Astrocyte (in vitro differentiated cells and primary cell): ENCODE measurements around the gene PNMA8A. TPM values are rescaled to one million over a fixed set of nuclear protein-coding genes. Genes with fewer than 3 reads are reported as not detected.

ENCODE experiments used
- DNase-seq: peaks from one replicate; pipeline ENCODE4 v3.0.0-alpha.2; 2010; ENCODE audit warnings: low read depth
- FAIRE-seq: peaks from 2 replicates; lab custom pipeline; 2011; peaks lifted over from hg19 to GRCh38; lab: Jason Lieb, UNC
- H2AFZ ChIP-seq: 2 replicates; pipeline ENCODE4 v1.6.0; 2012; ENCODE audit warnings: low read depth, low read length, inconsistent platforms
- H3K27ac ChIP-seq: 2 replicates; pipeline ENCODE4 v1.5.1; 2011; ENCODE audit warnings: low read depth, low read length, inconsistent platforms
- H3K27me3 ChIP-seq: 2 replicates; pipeline ENCODE4 v1.6.0; 2011; ENCODE audit warnings: low read length, inconsistent platforms; ENCODE audit not compliant: insufficient read depth
- H3K36me3 ChIP-seq: 2 replicates; pipeline ENCODE4 v1.5.1; 2011; ENCODE audit warnings: low read length, inconsistent platforms; ENCODE audit not compliant: insufficient read depth
- H3K4me1 ChIP-seq: 2 replicates; pipeline ENCODE4 v1.5.1; 2011; ENCODE audit warnings: low read length, inconsistent platforms; ENCODE audit not compliant: insufficient read depth
- H3K4me2 ChIP-seq: 2 replicates; pipeline ENCODE4 v1.6.0; 2012; ENCODE audit warnings: low read length, inconsistent platforms
- H3K4me3 ChIP-seq: 2 replicates; pipeline ENCODE4 v1.5.1; 2011; ENCODE audit warnings: low read depth, mild to moderate bottlenecking, low read length, inconsistent platforms; ENCODE audit not compliant: insufficient read depth
- H3K79me2 ChIP-seq: 2 replicates; pipeline ENCODE4 v1.6.0; 2012; ENCODE audit warnings: mild to moderate bottlenecking, low read length, inconsistent platforms; ENCODE audit not compliant: insufficient read depth
- H3K9ac ChIP-seq: 2 replicates; pipeline ENCODE4 v1.6.0; 2012; ENCODE audit warnings: mild to moderate bottlenecking, low read length, inconsistent platforms
- H3K9me3 ChIP-seq: 2 replicates; pipeline ENCODE4 v1.5.1; 2012; ENCODE audit warnings: low read depth, mild to moderate bottlenecking, low read length, inconsistent platforms; ENCODE audit not compliant: insufficient read depth
- H4K20me1 ChIP-seq: 2 replicates; pipeline ENCODE4 v1.6.0; 2012; ENCODE audit warnings: low read length, inconsistent platforms; ENCODE audit not compliant: insufficient read depth
- H3K27ac Mint-ChIP-seq: one replicate; pipeline ENCODE4 v1.8.0; 2021; ENCODE audit warnings: mild to moderate bottlenecking, mixed read lengths; ENCODE audit not compliant: unreplicated experiment
- H3K27me3 Mint-ChIP-seq: one replicate; pipeline ENCODE4 v1.8.0; 2021; ENCODE audit warnings: low read depth, mixed read lengths; ENCODE audit not compliant: unreplicated experiment
- H3K36me3 Mint-ChIP-seq: one replicate; pipeline ENCODE4 v1.8.0; 2021; ENCODE audit warnings: low read depth, mixed read lengths; ENCODE audit not compliant: unreplicated experiment
- H3K4me1 Mint-ChIP-seq: one replicate; pipeline ENCODE4 v1.8.0; 2021; ENCODE audit warnings: low read depth, mixed read lengths; ENCODE audit not compliant: unreplicated experiment
- H3K4me3 Mint-ChIP-seq: one replicate; pipeline ENCODE4 v1.8.0; 2021; ENCODE audit warnings: mild to moderate bottlenecking, moderate library complexity, mixed read lengths; ENCODE audit not compliant: unreplicated experiment
- H3K9me3 Mint-ChIP-seq: one replicate; pipeline ENCODE4 v1.8.0; 2021; ENCODE audit warnings: mild to moderate bottlenecking, mixed read lengths; ENCODE audit not compliant: unreplicated experiment
- EZH2 ChIP-seq: IDR thresholded peaks from 2 replicates; pipeline ENCODE4 v1.6.1; 2012; ENCODE audit warnings: mild to moderate bottlenecking, low read length, inconsistent platforms; ENCODE audit not compliant: insufficient read depth
- total RNA-seq: library from RNA; stranded (reverse); gene quantifications from 2 replicates; pipeline ENCODE4 v1.2.1, GENCODE V29; 2021
- TF ChIP-seq, protein P1 (sequence below): IDR thresholded peaks from 2 replicates; pipeline ENCODE4 v1.5.1; 2011; ENCODE audit warnings: low read depth, mild to moderate bottlenecking, inconsistent platforms, low read length, moderate library complexity; ENCODE audit not compliant: insufficient read depth

The PNMA8A gene
- total RNA-seq, 1 donor from 2014 or later, result 12.1 TPM

DNA sequence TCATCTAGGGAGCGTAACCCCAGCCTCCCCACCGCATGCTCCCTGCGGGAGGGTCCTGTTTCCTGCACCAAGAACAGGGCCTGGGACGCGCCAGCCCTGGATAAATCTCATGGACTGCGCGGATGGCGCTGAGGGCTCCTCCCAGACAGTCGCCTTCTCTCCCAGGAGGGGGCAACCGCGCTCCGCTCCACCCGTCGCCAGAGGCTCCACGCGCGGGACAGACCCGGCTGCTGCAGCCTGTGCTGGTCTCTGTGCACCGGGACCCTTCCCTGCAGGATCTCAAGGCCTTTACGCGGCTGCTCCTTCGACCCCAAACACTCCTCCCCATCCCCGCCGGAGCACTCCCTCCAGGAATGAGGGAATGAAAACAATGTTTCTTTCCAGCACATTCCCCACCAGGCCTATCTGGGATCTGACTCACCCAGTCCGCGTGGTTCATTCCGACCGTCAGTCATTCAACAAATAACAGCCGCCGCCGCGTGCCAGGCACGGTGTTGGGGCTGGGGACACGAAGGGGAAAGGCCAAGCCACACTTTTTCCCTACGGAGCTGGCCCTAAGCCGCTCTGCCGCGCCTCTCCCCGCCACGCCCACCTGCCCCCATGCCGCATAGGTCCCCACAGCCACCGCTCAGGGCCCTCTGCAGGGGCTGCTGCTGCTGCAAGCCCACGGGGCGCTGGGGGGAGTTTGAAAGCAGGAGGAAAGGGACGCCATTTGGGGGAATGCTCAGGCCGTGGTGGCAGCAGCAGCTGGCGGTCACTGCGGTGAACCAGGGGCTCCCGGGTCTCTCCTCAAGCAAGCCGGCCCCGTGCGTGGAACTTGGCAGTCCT is 18.3 kb upstream of the PNMA8A start:
- H3K79me2 ChIP-seq, result no peaks in the 10 kb centered on the region
- H3K36me3 Mint-ChIP-seq, result no peaks in the 10 kb centered on the region
- H3K4me3 ChIP-seq, result no peak overlapping the region
- peaks cover 33% of the 10 kb centered on the region for H3K27me3 ChIP-seq
- FAIRE-seq (no peak), DNase-seq (peak; percentile 76)
- peak overlapping the region; percentile 68 for H3K4me2 ChIP-seq
- no peaks in the 10 kb centered on the region for H3K9me3 Mint-ChIP-seq
- H3K27ac ChIP-seq, result no peak overlapping the region
- H3K9me3 ChIP-seq, result peaks cover 6% of the 10 kb centered on the region
- H3K4me1 ChIP-seq, result peaks cover 18% of the 10 kb centered on the region
- H3K27ac Mint-ChIP-seq, result no peak overlapping the region
- no peaks in the 10 kb centered on the region for H3K36me3 ChIP-seq
- no peak overlapping the region for H3K9ac ChIP-seq
- peaks cover 10% of the 10 kb centered on the region for H3K4me1 Mint-ChIP-seq
- H4K20me1 ChIP-seq, result no peaks in the 10 kb centered on the region
- H3K27me3 Mint-ChIP-seq, result peaks cover 39% of the 10 kb centered on the region
- peak overlapping the region; percentile 62 for H3K4me3 Mint-ChIP-seq
- H2AFZ ChIP-seq, result peak overlapping the region; percentile 65
- TF ChIP-seq EZH2, result no peak
- TF ChIP-seq, protein P1, sequence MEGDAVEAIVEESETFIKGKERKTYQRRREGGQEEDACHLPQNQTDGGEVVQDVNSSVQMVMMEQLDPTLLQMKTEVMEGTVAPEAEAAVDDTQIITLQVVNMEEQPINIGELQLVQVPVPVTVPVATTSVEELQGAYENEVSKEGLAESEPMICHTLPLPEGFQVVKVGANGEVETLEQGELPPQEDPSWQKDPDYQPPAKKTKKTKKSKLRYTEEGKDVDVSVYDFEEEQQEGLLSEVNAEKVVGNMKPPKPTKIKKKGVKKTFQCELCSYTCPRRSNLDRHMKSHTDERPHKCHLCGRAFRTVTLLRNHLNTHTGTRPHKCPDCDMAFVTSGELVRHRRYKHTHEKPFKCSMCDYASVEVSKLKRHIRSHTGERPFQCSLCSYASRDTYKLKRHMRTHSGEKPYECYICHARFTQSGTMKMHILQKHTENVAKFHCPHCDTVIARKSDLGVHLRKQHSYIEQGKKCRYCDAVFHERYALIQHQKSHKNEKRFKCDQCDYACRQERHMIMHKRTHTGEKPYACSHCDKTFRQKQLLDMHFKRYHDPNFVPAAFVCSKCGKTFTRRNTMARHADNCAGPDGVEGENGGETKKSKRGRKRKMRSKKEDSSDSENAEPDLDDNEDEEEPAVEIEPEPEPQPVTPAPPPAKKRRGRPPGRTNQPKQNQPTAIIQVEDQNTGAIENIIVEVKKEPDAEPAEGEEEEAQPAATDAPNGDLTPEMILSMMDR, result no peak

DNA sequence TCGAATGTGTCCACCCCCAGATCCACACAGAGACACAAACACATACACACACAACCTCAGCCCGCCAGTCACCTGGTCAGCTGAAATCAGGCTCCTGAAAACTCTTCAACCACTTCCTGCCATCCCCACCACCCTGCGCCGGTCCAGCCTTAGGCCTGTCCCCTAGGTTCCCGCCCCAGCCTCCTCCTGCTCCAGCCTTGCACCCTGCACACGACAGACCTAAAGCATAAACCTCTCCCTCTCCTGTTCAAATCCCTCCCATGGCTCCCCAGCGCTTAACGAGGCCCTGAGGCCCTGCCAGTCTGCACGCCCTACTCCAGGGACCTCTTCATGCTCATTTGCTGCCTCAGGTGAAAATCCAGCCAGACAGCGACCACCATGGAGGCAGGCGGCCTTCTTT is 17.2 kb upstream of the PNMA8A start:
- FAIRE-seq (no peak), DNase-seq (no peak)
- Mint-ChIP-seq H3K36me3 (no peaks in the 10 kb centered on the region), H3K27ac (peak overlapping the region; percentile 27), H3K4me1 (peaks cover 12% of the 10 kb centered on the region), H3K27me3 (peaks cover 35% of the 10 kb centered on the region), H3K9me3 (no peaks in the 10 kb centered on the region), H3K4me3 (peak overlapping the region; percentile 34)
- no peaks in the 10 kb centered on the region for H3K79me2 ChIP-seq
- peaks cover 18% of the 10 kb centered on the region for H3K4me1 ChIP-seq
- H3K9me3 ChIP-seq, result no peaks in the 10 kb centered on the region
- H3K27ac ChIP-seq, result no peak overlapping the region
- H3K36me3 ChIP-seq, result no peaks in the 10 kb centered on the region
- TF ChIP-seq EZH2, result no peak
- TF ChIP-seq, protein P1, result no peak
- H4K20me1 ChIP-seq, result no peaks in the 10 kb centered on the region
- no peak overlapping the region for H2AFZ ChIP-seq
- H3K27me3 ChIP-seq, result peaks cover 25% of the 10 kb centered on the region
- H3K9ac ChIP-seq, result no peak overlapping the region
- H3K4me3 ChIP-seq, result no peak overlapping the region
- H3K4me2 ChIP-seq, result no peak overlapping the region
